ENCODE results near the gene TAS1R1. TPM values are rescaled to one million over a fixed set of nuclear protein-coding genes. Genes with fewer than 3 reads are reported as not detected.
"Not testable (repeated sequence)": the region's sequence is repeated elsewhere in the genome, so short reads cannot be mapped to it uniquely, and the experiment has no call there.

Gene TAS1R1
- polyA plus RNA-seq, 1 donor from 2014 or later = not detected

- no peak overlapping the region for H2AFZ ChIP-seq (ENCODE audit: low read depth, low read length)
- no peak for TF ChIP-seq POLR2AphosphoS5 (IDR thresholded peaks at IDR 0.05)
- no peak for TF ChIP-seq EZH2 (IDR thresholded peaks at IDR 0.05; ENCODE audit: borderline replicate concordance, insufficient read depth, low read length, poor library complexity, severe bottlenecking)
- TF ChIP-seq CTCF (IDR thresholded peaks at IDR 0.05; ENCODE audit: poor library complexity, severe bottlenecking) = no peak
- TF ChIP-seq EP300 (conservative IDR thresholded peaks at IDR 0.05; ENCODE audit: poor library complexity, severe bottlenecking) = no peak
- no peak for TF ChIP-seq RAD21 (conservative IDR thresholded peaks at IDR 0.05)
- no peak for TF ChIP-seq SMC3 (conservative IDR thresholded peaks at IDR 0.05; ENCODE audit: poor library complexity)
- TF ChIP-seq MXI1 (conservative IDR thresholded peaks at IDR 0.05; ENCODE audit: poor library complexity, severe bottlenecking) = no peak
- no peak overlapping the region for H3K4me3 ChIP-seq (ENCODE audit: low read length)
- no peaks in the 10 kb centered on the region for H3K9me3 ChIP-seq (ENCODE audit: low read length)
- no peaks in the 10 kb centered on the region for H3F3A ChIP-seq (ENCODE audit: insufficient read depth, low read length, poor library complexity, severe bottlenecking)
- no peaks in the 10 kb centered on the region for H3K9me2 ChIP-seq (ENCODE audit: insufficient read depth, low read length)
- no peak overlapping the region for H3K9ac ChIP-seq (ENCODE audit: low read length)
- no peak overlapping the region for H3K4me2 ChIP-seq (ENCODE audit: low read length)
- H3K36me3 ChIP-seq (ENCODE audit: insufficient read depth, low read length) = no peaks in the 10 kb centered on the region
- peaks cover 14% of the 10 kb centered on the region for H3K27me3 ChIP-seq (ENCODE audit: insufficient read depth, low read depth, low read length)
- no peak overlapping the region for H3K27ac ChIP-seq (ENCODE audit: low read length)
- H4K20me1 ChIP-seq (ENCODE audit: insufficient read depth) = no peaks in the 10 kb centered on the region
- no peaks in the 10 kb centered on the region for H3K79me2 ChIP-seq (replicated peaks; ENCODE audit: insufficient read depth, low read length)
Measured at GRCh38 chr1:6597777-6598131, 42.6 kb downstream of the TAS1R1 start.

GRCh38 chr1:6599141-6599975 is 44.3 kb downstream of the TAS1R1 start:
- Histone ChIP-seq H3K4me2 (ENCODE audit: low read length) (no peak overlapping the region), H3K36me3 (ENCODE audit: insufficient read depth, low read length) (no peaks in the 10 kb centered on the region), H2AFZ (ENCODE audit: low read depth, low read length) (no peak overlapping the region), H3K9ac (ENCODE audit: low read length) (peak overlapping the region; percentile 26), H4K20me1 (ENCODE audit: insufficient read depth) (no peaks in the 10 kb centered on the region), H3K27me3 (ENCODE audit: insufficient read depth, low read depth, low read length) (peaks cover 21% of the 10 kb centered on the region), H3K79me2 (replicated peaks; ENCODE audit: insufficient read depth, low read length) (no peaks in the 10 kb centered on the region), H3K9me2 (ENCODE audit: insufficient read depth, low read length) (no peaks in the 10 kb centered on the region), H3K9me3 (ENCODE audit: low read length) (no peaks in the 10 kb centered on the region), H3F3A (ENCODE audit: insufficient read depth, low read length, poor library complexity, severe bottlenecking) (no peaks in the 10 kb centered on the region), H3K4me3 (ENCODE audit: low read length) (no peak overlapping the region), H3K27ac (ENCODE audit: low read length) (no peak overlapping the region)
- TF ChIP-seq RAD21 (conservative IDR thresholded peaks at IDR 0.05) = no peak

GRCh38 chr1:6599991-6600390 is 44.9 kb downstream of the TAS1R1 start:
- H3F3A ChIP-seq (ENCODE audit: insufficient read depth, low read length, poor library complexity, severe bottlenecking); H3K4me2 ChIP-seq (ENCODE audit: low read length); H3K36me3 ChIP-seq (ENCODE audit: insufficient read depth, low read length); H4K20me1 ChIP-seq (ENCODE audit: insufficient read depth); H3K9me2 ChIP-seq (ENCODE audit: insufficient read depth, low read length); H3K9me3 ChIP-seq (ENCODE audit: low read length); H3K27ac ChIP-seq (ENCODE audit: low read length); H2AFZ ChIP-seq (ENCODE audit: low read depth, low read length); H3K79me2 ChIP-seq (replicated peaks; ENCODE audit: insufficient read depth, low read length): not testable (repeated sequence)
- H3K27me3 ChIP-seq (ENCODE audit: insufficient read depth, low read depth, low read length) = peaks cover 21% of the 10 kb centered on the region
- peak overlapping the region; percentile 59 for H3K9ac ChIP-seq (ENCODE audit: low read length)
- H3K4me3 ChIP-seq (ENCODE audit: low read length) = peak overlapping the region; percentile 92

Data from neural cell (in vitro differentiated cells).